ENCODE measurements around the gene ADARB2. TPM values are rescaled to one million over a fixed set of nuclear protein-coding genes. Genes with fewer than 3 reads are reported as not detected.

ADARB2 gene
- total RNA-seq, 4 donors from 2014 or later = 2.3 to 3.7 (median 2.6) TPM

DNA sequence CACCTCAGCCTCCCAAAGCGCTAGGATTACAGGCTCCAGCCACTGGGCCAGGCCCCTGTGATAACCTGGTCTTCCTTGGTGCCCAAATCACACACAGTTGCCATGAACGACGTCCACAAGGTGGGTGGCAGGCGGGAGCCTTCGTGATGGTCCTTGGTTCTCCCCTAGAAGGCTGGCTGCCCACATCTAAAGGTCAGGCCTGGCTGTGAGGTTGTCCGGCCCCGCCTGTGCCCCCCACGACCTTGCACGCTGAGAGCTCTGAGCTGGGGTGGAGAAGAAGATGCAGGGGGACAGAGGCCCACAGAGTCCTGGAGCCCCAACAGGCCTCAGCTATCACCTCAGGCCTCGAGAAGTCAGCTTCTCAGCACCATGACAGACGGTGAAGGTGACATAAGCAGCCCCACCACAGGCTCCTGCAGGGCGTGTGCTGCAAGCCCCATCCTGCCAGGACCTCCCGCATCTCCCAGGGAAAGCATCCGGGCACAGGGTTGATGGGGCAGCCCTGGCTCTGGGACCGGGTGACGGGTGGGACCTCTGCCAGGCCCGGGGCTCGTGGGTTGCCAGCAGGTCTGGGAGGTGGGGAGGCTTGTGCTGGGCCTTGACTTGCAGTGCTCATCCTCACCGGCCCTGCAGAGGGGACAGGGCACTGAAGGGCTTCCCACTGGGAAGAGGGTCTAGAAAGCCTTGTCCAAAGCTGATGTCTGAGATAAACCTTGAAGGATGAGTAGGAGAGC is 463.8 kb downstream of the ADARB2 start:
- Histone ChIP-seq H3K36me3 (no peaks in the 10 kb centered on the region), H3K27me3 (no peaks in the 10 kb centered on the region), H3K4me3 (no peak overlapping the region), H3K4me1 (no peaks in the 10 kb centered on the region), H3K27ac (replicated peaks in 1 of 4) (no peak overlapping the region), H3K9me3 (no peaks in the 10 kb centered on the region)
- DNase-seq (ENCODE audit: extremely low spot score) = no peak
- TF ChIP-seq EP300 (IDR thresholded peaks at IDR 0.05) (no peak), POLR2AphosphoS5 (IDR thresholded peaks at IDR 0.05) (no peak), POLR2A (IDR thresholded peaks at IDR 0.05; ENCODE audit: low read depth) (no peak)
- TF ChIP-seq, protein P1, sequence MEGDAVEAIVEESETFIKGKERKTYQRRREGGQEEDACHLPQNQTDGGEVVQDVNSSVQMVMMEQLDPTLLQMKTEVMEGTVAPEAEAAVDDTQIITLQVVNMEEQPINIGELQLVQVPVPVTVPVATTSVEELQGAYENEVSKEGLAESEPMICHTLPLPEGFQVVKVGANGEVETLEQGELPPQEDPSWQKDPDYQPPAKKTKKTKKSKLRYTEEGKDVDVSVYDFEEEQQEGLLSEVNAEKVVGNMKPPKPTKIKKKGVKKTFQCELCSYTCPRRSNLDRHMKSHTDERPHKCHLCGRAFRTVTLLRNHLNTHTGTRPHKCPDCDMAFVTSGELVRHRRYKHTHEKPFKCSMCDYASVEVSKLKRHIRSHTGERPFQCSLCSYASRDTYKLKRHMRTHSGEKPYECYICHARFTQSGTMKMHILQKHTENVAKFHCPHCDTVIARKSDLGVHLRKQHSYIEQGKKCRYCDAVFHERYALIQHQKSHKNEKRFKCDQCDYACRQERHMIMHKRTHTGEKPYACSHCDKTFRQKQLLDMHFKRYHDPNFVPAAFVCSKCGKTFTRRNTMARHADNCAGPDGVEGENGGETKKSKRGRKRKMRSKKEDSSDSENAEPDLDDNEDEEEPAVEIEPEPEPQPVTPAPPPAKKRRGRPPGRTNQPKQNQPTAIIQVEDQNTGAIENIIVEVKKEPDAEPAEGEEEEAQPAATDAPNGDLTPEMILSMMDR (IDR thresholded peaks at IDR 0.05) = no peak
- intact Hi-C loops (cut with DNase I) = no loop called here
- 91% methylated on average over 11 of the region's 19 CpGs for WGBS

DNA sequence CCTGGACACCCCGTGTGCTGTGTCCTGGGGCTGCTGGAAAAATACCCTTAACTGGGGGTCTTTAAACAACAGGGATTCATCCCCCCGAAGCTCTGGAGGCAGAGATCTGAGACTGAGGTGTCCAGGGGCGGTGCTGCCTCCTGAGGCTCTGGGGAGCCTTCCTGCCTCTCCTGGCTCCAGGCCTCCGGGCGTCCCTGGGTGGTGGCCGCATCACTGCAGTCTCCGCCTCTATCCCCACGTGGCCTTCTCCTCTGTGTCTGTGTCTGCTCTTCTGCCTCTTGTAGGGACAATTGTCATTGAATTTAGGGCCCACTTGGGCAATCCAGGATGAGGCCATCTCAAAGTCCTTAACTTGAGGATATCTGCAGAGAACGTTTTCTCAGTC is 464.6 kb downstream of the ADARB2 start:
- Histone ChIP-seq H3K9me3 (no peaks in the 10 kb centered on the region), H3K36me3 (no peaks in the 10 kb centered on the region), H3K27ac (replicated peaks in 1 of 4) (no peak overlapping the region), H3K4me1 (no peaks in the 10 kb centered on the region), H3K4me3 (no peak overlapping the region), H3K27me3 (no peaks in the 10 kb centered on the region)
- no peak for DNase-seq (ENCODE audit: extremely low spot score)
- WGBS = 73% methylated on average over 9 of the region's 9 CpGs
- intact Hi-C loops (cut with DNase I) = no loop called here
- TF ChIP-seq POLR2AphosphoS5 (IDR thresholded peaks at IDR 0.05) = no peak
- TF ChIP-seq, protein P1 (IDR thresholded peaks at IDR 0.05) = no peak
- no peak for TF ChIP-seq EP300 (IDR thresholded peaks at IDR 0.05)
- TF ChIP-seq POLR2A (IDR thresholded peaks at IDR 0.05; ENCODE audit: low read depth) = no peak

DNA sequence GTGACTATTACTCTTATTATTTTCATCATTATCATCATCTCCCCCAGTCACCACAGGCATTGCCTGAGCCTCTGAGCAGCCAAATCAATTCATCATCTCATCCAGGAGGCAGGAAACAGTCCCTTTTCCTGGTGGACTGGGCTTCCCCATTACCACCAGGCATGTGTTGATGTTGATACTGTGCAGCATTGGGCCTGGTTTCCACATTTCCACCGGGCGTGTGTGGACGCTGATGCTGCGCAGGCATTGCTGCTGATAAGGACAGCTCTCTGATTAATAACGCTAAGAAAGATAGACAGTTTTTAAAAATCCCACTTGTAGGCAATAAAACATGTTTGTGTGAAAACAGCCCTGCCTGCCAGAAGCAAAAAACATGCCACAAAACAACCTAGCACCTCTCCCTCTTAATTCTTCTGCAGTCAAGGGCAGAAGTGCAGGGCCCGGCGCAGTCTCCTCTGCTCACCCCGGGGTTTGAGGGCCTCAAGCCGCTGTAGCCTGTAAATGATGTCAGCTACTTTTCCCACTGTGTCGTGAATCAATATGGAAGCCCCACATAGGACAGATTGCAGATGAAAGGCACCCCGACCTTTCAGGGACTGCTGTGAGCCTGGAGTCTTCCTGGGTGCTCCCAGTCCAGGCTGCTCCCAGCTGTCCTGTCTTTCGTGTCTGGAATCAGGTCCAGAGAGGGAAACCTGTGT is 465.1 kb downstream of the ADARB2 start:
- Histone ChIP-seq H3K27me3 (no peaks in the 10 kb centered on the region), H3K36me3 (no peaks in the 10 kb centered on the region), H3K4me3 (no peak overlapping the region), H3K9me3 (no peaks in the 10 kb centered on the region), H3K27ac (replicated peaks in 1 of 4) (no peak overlapping the region), H3K4me1 (no peaks in the 10 kb centered on the region)
- no peak for DNase-seq (ENCODE audit: extremely low spot score)
- TF ChIP-seq EP300 (IDR thresholded peaks at IDR 0.05) (no peak), POLR2AphosphoS5 (IDR thresholded peaks at IDR 0.05) (no peak), POLR2A (IDR thresholded peaks at IDR 0.05; ENCODE audit: low read depth) (no peak)
- TF ChIP-seq, protein P1 (IDR thresholded peaks at IDR 0.05) = no peak
- intact Hi-C loops (cut with DNase I) = no loop called here
- 85% methylated on average over 12 of the region's 12 CpGs for WGBS

DNA sequence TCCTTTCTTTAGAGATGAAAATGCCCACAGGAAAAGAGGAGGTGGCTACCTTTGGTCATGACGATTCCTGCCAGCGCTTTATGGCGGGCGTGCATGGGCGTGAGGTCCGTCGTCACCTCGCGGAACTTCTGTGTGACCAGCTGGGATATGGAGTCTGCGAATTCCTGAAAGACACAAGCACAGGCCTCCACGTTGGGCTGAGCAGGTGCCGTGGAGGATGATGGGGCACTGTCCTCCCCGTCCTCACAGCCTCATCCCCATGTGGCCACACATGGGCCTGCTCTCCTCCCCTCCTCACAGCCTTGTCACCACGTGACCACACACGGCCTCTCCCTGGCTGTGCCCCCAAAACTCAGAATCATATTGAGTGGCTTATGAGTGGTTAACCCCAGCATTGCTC is 466.4 kb downstream of the ADARB2 start:
- no peaks in the 10 kb centered on the region for H3K36me3 ChIP-seq
- H3K9me3 ChIP-seq = no peaks in the 10 kb centered on the region
- H3K27me3 ChIP-seq = peaks cover 0 to 7% (median 0%) of the 10 kb centered on the region in 4 donors
- DNase-seq (ENCODE audit: extremely low spot score) = no peak
- H3K27ac ChIP-seq (replicated peaks in 1 of 4) = no peak overlapping the region
- no peak overlapping the region for H3K4me3 ChIP-seq
- H3K4me1 ChIP-seq = no peaks in the 10 kb centered on the region
- 82% methylated on average over 15 of the region's 15 CpGs for WGBS
- TF ChIP-seq POLR2AphosphoS5 (IDR thresholded peaks at IDR 0.05) (no peak), EP300 (IDR thresholded peaks at IDR 0.05) (no peak), POLR2A (IDR thresholded peaks at IDR 0.05; ENCODE audit: low read depth) (no peak)
- TF ChIP-seq, protein P1 (IDR thresholded peaks at IDR 0.05) = no peak
- intact Hi-C loops (cut with DNase I) = no loop called here

Data from esophagus muscularis mucosa (tissue), 4 donors.